Transverse colon (tissue), 4 donors: ENCODE results near the gene REV3L.

Experiments
- EP300 ChIP-seq: sonication (generic); formaldehyde crosslinking; IDR thresholded peaks from one replicate; pipeline ENCODE4 v1.6.1; 2017; ENCODE audit warnings: antibody characterized with exemption, low read depth
- POLR2A ChIP-seq: fragments of 450-650 bp; IDR thresholded peaks from one replicate; pipeline ENCODE4 v1.6.1; 2016; ENCODE audit warnings: antibody characterized with exemption, mild to moderate bottlenecking, moderate library complexity
- POLR2AphosphoS5 ChIP-seq, 3 donors: sonication (generic); formaldehyde crosslinking; IDR thresholded peaks; one replicate each; pipeline ENCODE4 v1.6.1; 2016; ENCODE audit warnings: antibody characterized with exemption in 3 of 3
- TF ChIP-seq, protein P1 (sequence below), 5 experiments: fragments of 200-600 bp in 3 of 5; fragments of 450-650 bp in 2 of 5; sonication (generic) in 3 of 5; IDR thresholded peaks; 1 replicate in 2 of 5; 2 replicates in 3 of 5; pipeline ENCODE4 v1.5.1; 2016 to 2017; ENCODE audit warnings: antibody characterized with exemption in 5 of 5, inconsistent platforms in 3 of 5, mild to moderate bottlenecking in 2 of 5, moderate library complexity in 1 of 5

DNA sequence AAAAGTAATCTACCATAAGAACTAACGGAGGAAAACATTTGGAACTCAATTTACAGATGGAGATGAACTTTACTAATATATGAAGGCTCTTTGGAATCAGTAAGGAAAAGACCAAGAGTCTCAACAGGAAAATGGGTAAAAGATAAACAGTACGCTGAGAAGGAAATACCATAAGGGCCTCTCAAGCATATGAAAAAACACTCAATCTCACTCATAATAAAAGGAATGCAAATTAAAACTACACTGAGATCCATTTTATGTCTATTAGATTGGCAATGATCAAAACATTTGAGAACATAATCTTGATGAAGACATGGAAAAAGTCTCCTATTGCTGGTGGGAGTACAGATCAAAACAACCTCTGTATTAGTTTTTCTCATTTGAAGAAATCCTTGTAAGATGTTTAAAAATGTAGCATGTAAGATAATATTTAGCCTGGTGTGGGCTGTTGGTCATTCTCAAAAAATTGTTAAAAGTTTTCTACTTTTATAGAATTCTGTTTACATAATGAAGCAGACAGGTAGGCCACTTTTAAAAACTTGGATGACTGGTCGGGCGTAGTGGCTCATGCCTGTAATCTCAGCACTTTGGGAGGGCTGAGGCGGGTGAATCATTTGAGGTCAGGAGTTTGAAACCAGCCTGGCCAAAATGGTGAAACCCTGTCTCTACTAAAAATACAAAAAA lies 14.5 kb downstream of the REV3L start:
- no peak for TF ChIP-seq POLR2A
- TF ChIP-seq, protein P1, sequence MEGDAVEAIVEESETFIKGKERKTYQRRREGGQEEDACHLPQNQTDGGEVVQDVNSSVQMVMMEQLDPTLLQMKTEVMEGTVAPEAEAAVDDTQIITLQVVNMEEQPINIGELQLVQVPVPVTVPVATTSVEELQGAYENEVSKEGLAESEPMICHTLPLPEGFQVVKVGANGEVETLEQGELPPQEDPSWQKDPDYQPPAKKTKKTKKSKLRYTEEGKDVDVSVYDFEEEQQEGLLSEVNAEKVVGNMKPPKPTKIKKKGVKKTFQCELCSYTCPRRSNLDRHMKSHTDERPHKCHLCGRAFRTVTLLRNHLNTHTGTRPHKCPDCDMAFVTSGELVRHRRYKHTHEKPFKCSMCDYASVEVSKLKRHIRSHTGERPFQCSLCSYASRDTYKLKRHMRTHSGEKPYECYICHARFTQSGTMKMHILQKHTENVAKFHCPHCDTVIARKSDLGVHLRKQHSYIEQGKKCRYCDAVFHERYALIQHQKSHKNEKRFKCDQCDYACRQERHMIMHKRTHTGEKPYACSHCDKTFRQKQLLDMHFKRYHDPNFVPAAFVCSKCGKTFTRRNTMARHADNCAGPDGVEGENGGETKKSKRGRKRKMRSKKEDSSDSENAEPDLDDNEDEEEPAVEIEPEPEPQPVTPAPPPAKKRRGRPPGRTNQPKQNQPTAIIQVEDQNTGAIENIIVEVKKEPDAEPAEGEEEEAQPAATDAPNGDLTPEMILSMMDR (IDR thresholded peaks at IDR 0.05), result no peak
- no peak for TF ChIP-seq POLR2AphosphoS5 (IDR thresholded peaks at IDR 0.05)
- no peak for TF ChIP-seq EP300
